OCI-LY3 (cell line): ENCODE data around the gene CAMK1G.

Experiments used
- H2AFZ ChIP-seq: fragments of 200-600, 300-600 bp; shearing (Covaris generic); 2 replicates; pipeline ENCODE4 v1.6.0; 2014; ENCODE audit warnings: antibody characterized with exemption, low read depth, low read length
- H3K27ac ChIP-seq: fragments of 200-600, 300-600 bp; sonication (generic); 2 replicates; pipeline ENCODE4 v1.5.1; 2014; ENCODE audit warnings: mild to moderate bottlenecking, low read length, moderate library complexity, mixed read lengths
- H3K27me3 ChIP-seq: fragments of 200-600, 300-600 bp; sonication (generic); 2 replicates; pipeline ENCODE4 v1.6.1; 2014; ENCODE audit warnings: low read depth, low read length, mixed read lengths
- H3K36me3 ChIP-seq: fragments of 200-600, 300-600 bp; sonication (generic); replicated peaks from 2 replicates; pipeline ENCODE3; 2014; ENCODE audit warnings: low read depth, low read length, mixed read lengths
- H3K4me1 ChIP-seq: fragments of 300-600, 200-600 bp; sonication (generic); 2 replicates; pipeline ENCODE4 v1.6.1; 2014; ENCODE audit warnings: low read length, mixed read lengths
- H3K4me2 ChIP-seq: fragments of 200-600, 300-600 bp; sonication (generic); 2 replicates; pipeline ENCODE4 v1.6.1; 2014; ENCODE audit warnings: low read length, mixed read lengths
- H3K4me3 ChIP-seq: fragments of 300-600, 200-600 bp; sonication (generic); 2 replicates; pipeline ENCODE4 v1.5.1; 2014; ENCODE audit warnings: antibody characterized with exemption, mild to moderate bottlenecking, low read length, moderate library complexity
- H3K79me2 ChIP-seq: fragments of 300-600, 200-600 bp; shearing (Covaris generic); 2 replicates; pipeline ENCODE4 v1.6.1; 2014; ENCODE audit warnings: mild to moderate bottlenecking, low read length, mixed read lengths
- H3K9ac ChIP-seq: fragments of 300-600, 200-600 bp; shearing (Covaris generic); 2 replicates; pipeline ENCODE4 v1.6.0; 2014; ENCODE audit warnings: mild to moderate bottlenecking, low read length, moderate library complexity
- H3K9me3 ChIP-seq: fragments of 200-600, 300-600 bp; shearing (Covaris generic); 2 replicates; pipeline ENCODE4 v1.6.1; 2014; ENCODE audit warnings: low read length, mixed read lengths; ENCODE audit not compliant: insufficient read depth
- H4K20me1 ChIP-seq: fragments of 200-600, 300-600 bp; sonication (generic); 2 replicates; pipeline ENCODE4 v1.6.1; 2016; ENCODE audit warnings: low read length, mixed read lengths; ENCODE audit not compliant: insufficient read depth
- CTCF ChIP-seq: fragments of 200-600, 300-600 bp; sonication (generic); IDR thresholded peaks from 2 replicates; pipeline ENCODE4 v1.5.1; 2014; ENCODE audit warnings: antibody characterized with exemption, low read length, low read depth
- EZH2phosphoT487 ChIP-seq: fragments of 200-600 bp; shearing (Covaris generic); IDR thresholded peaks from 2 replicates; pipeline ENCODE4 v1.6.1; 2018; ENCODE audit warnings: antibody characterized with exemption, mixed run types, low read depth

Gene CAMK1G

GRCh38 chr1:209629621-209630382, 46.3 kb downstream of the CAMK1G start:
- Histone ChIP-seq H3K27me3 (peaks cover 11% of the 10 kb centered on the region; the same call in 1 of the 2 replicates), H3K4me1 (peaks cover 39% of the 10 kb centered on the region), H3K9me3 (no peaks in the 10 kb centered on the region), H3K36me3 (no peaks in the 10 kb centered on the region), H3K4me2 (no peak overlapping the region), H3K4me3 (no peak overlapping the region), H4K20me1 (no peaks in the 10 kb centered on the region), H3K79me2 (no peaks in the 10 kb centered on the region), H3K27ac (no peak overlapping the region), H3K9ac (no peak overlapping the region), H2AFZ (no peak overlapping the region)
- TF ChIP-seq EZH2phosphoT487 (no peak), CTCF (no peak)

GRCh38 chr1:209630383-209631225, 47.1 kb downstream of the CAMK1G start:
- TF ChIP-seq CTCF (no peak), EZH2phosphoT487 (no peak)
- Histone ChIP-seq H3K36me3 (no peaks in the 10 kb centered on the region), H3K79me2 (no peaks in the 10 kb centered on the region), H3K27me3 (peaks cover 11% of the 10 kb centered on the region; the same call in 1 of the 2 replicates), H4K20me1 (no peaks in the 10 kb centered on the region), H3K9me3 (no peaks in the 10 kb centered on the region), H2AFZ (no peak overlapping the region), H3K4me3 (no peak overlapping the region), H3K27ac (no peak overlapping the region), H3K4me1 (peaks cover 39% of the 10 kb centered on the region), H3K4me2 (no peak overlapping the region), H3K9ac (no peak overlapping the region)

GRCh38 chr1:209633335-209633997, 50.0 kb downstream of the CAMK1G start:
- no peak overlapping the region for H2AFZ ChIP-seq
- no peak overlapping the region for H3K9ac ChIP-seq
- peaks cover 34% of the 10 kb centered on the region for H3K4me1 ChIP-seq
- no peak for TF ChIP-seq CTCF
- no peak for TF ChIP-seq EZH2phosphoT487
- peaks cover 23% of the 10 kb centered on the region for H3K27me3 ChIP-seq
- H3K36me3 ChIP-seq = no peaks in the 10 kb centered on the region
- H3K27ac ChIP-seq = peak overlapping the region; percentile 29
- H4K20me1 ChIP-seq = no peaks in the 10 kb centered on the region
- no peaks in the 10 kb centered on the region for H3K79me2 ChIP-seq
- H3K4me3 ChIP-seq = no peak overlapping the region; the same call in 1 of the 2 replicates
- H3K4me2 ChIP-seq = peak overlapping the region; percentile 54
- H3K9me3 ChIP-seq = no peaks in the 10 kb centered on the region
